PFSK-1 (cell line): Measurements from ENCODE around the gene ZFYVE9.

Experiments used
- FOXP2 ChIP-seq: optimal IDR thresholded peaks from 2 replicates; pipeline ENCODE3; 2011; ENCODE audit warnings: borderline replicate concordance, control low read depth, inconsistent platforms; ENCODE audit not compliant: insufficient read depth; ENCODE audit errors: extremely low read length, extremely low read depth
- POLR2AphosphoS5 ChIP-seq: IDR thresholded peaks from 2 replicates; pipeline ENCODE4 v1.6.1; 2012; ENCODE audit warnings: low read depth, mild to moderate bottlenecking, control low read depth, low read length, moderate library complexity
- REST ChIP-seq, 2 experiments: IDR thresholded peaks; 2 replicates each; pipeline versions ENCODE4 v1.6.1 to v1.8.0; 2011 to 2012; ENCODE audit warnings: low read depth in 2 of 2, low read length in 2 of 2, control low read depth in 1 of 2, inconsistent platforms in 1 of 2, mild to moderate bottlenecking in 1 of 2, moderate library complexity in 1 of 2; ENCODE audit not compliant: insufficient read depth in 1 of 2
- SIN3A ChIP-seq: IDR thresholded peaks from 2 replicates; pipeline ENCODE4 v1.6.1; 2012; ENCODE audit warnings: mild to moderate bottlenecking, low read length, moderate library complexity, borderline replicate concordance; ENCODE audit not compliant: insufficient read depth
- TAF1 ChIP-seq: IDR thresholded peaks from 2 replicates; pipeline ENCODE4 v1.6.1; 2012; ENCODE audit warnings: low read length, control low read depth, borderline replicate concordance; ENCODE audit not compliant: insufficient read depth

Gene ZFYVE9

GRCh38 chr1:52360595-52360968 is 218.7 kb downstream of the ZFYVE9 start:
- TF ChIP-seq REST (IDR thresholded peaks at IDR 0.05; ENCODE audit: insufficient read depth in 1 of 2, low read depth in 2 of 2, low read length in 2 of 2) (no peak), POLR2AphosphoS5 (no peak), TAF1 (no peak), FOXP2 (no peak), SIN3A (no peak)

GRCh38 chr1:52364235-52364839 is 222.4 kb downstream of the ZFYVE9 start:
- TF ChIP-seq FOXP2 (no peak), POLR2AphosphoS5 (no peak), TAF1 (no peak), REST (IDR thresholded peaks at IDR 0.05; ENCODE audit: insufficient read depth in 1 of 2, low read depth in 2 of 2, low read length in 2 of 2) (no peak), SIN3A (no peak)

- TF ChIP-seq SIN3A (no peak), TAF1 (no peak), REST (IDR thresholded peaks at IDR 0.05; ENCODE audit: insufficient read depth in 1 of 2, low read depth in 2 of 2, low read length in 2 of 2) (no peak), FOXP2 (no peak), POLR2AphosphoS5 (no peak)
Observed at GRCh38 chr1:52365071-52365745, 223.3 kb downstream of the ZFYVE9 start.

- TF ChIP-seq POLR2AphosphoS5 (peak; percentile 94), FOXP2 (peak; percentile 77), REST (IDR thresholded peaks at IDR 0.05; ENCODE audit: insufficient read depth in 1 of 2, low read depth in 2 of 2, low read length in 2 of 2) (peak in 1 of 2 experiments; percentile 59; a peak in 1 of 4 replicates), TAF1 (peak; percentile 79; the same call in 1 of the 2 replicates), SIN3A (peak; percentile 83; the same call in 1 of the 2 replicates)
Observed at GRCh38 chr1:52365746-52366516, 224.0 kb downstream of the ZFYVE9 start, which contains the start of gene CC2D1B. Gene CC2D1B (minus strand): TSS chr1:52366205. CDS start chr1:52364620, 1,585 bp downstream.
